Coronary artery (tissue), 2 donors: ENCODE measurements around the gene CHRM3.

Experiments
- DNase-seq: peaks from one replicate; pipeline ENCODE4 v3.0.0-alpha.2; 2017; ENCODE audit warnings: low spot score
- H3K27ac ChIP-seq, 2 donors: fragments of 200-600 bp; sonication (generic); one replicate each; pipeline ENCODE4 v1.5.1; 2016 to 2019
- H3K4me3 ChIP-seq: fragments of 200-600 bp; sonication (generic); 2 replicates; pipeline ENCODE4 v1.5.1; 2016; ENCODE audit warnings: mild to moderate bottlenecking, moderate library complexity
- TF ChIP-seq, protein P1 (sequence below): fragments of 200-600 bp; sonication (generic); IDR thresholded peaks from one replicate; pipeline ENCODE4 v1.5.1; 2019; ENCODE audit warnings: antibody characterized with exemption

Gene CHRM3

DNA sequence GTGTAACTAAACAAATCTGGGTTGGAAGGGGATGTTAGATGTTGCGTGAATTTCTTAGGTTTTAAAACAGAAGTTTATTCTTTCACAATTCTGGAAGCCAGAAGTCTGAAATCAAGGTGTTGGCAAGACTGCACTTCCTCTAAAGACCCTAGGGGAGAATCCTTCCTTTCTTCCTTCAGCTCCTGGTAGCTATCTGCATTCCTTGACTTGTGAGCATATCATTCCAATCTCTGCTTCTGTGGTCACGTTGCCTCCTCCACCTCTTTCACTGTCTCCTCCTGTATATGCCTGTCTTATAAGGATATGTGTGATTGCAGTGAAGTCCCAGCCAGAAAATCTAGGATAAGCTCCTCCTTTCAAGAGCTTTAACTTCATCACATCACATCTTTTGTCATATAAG is 7.7 kb downstream of the CHRM3 start:
- no peak overlapping the region for H3K4me3 ChIP-seq
- DNase-seq: no peak

DNA sequence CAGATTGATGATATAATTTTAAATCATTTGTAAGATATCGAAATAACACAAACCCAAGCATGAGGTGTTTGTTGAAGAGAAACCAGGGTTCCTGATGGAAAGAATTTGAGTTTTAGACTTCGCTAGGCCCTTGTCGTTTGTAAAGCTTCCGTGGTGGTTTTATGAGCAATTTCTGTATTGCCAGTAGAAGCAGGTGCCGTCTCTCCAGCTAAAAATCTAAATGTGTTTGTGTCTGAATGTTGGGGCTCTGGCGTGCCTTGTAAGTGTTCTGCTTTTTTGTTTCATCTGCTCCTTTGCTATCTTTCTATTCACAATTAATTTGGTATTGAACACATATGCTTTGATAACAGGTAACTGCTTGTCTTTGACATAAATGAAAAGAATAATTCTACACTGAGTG is 27.5 kb downstream of the CHRM3 start:
- Histone ChIP-seq H3K27ac (no peak overlapping the region), H3K4me3 (no peak overlapping the region)
- no peak for DNase-seq
- TF ChIP-seq, protein P1, sequence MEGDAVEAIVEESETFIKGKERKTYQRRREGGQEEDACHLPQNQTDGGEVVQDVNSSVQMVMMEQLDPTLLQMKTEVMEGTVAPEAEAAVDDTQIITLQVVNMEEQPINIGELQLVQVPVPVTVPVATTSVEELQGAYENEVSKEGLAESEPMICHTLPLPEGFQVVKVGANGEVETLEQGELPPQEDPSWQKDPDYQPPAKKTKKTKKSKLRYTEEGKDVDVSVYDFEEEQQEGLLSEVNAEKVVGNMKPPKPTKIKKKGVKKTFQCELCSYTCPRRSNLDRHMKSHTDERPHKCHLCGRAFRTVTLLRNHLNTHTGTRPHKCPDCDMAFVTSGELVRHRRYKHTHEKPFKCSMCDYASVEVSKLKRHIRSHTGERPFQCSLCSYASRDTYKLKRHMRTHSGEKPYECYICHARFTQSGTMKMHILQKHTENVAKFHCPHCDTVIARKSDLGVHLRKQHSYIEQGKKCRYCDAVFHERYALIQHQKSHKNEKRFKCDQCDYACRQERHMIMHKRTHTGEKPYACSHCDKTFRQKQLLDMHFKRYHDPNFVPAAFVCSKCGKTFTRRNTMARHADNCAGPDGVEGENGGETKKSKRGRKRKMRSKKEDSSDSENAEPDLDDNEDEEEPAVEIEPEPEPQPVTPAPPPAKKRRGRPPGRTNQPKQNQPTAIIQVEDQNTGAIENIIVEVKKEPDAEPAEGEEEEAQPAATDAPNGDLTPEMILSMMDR: no peak

More for the DNA sequence above, 7.7 kb downstream of the CHRM3 start:
- TF ChIP-seq, protein P1: no peak
- H3K27ac ChIP-seq: no peak overlapping the region

DNA sequence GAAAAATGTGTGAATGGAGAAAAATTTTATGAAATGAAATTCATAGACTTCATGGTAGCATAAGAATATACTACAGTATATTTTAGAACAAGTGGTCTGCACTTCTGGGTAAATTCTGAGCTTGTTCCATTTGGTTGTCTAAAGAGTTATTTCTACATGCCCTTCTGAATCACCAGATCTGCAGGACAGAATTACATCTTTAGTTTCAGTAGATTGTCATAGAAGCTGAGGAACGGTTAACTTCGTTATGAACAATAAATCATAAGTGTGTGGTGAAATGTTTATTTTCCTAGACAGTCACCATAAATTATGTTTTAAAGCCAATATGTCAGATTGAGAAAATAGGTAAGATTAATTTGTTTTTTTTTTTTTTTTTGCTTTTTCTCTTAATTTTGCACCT is 30.9 kb downstream of the CHRM3 start:
- TF ChIP-seq, protein P1: no peak
- H3K27ac ChIP-seq: no peak overlapping the region
- H3K4me3 ChIP-seq: no peak overlapping the region
- no peak for DNase-seq

DNA sequence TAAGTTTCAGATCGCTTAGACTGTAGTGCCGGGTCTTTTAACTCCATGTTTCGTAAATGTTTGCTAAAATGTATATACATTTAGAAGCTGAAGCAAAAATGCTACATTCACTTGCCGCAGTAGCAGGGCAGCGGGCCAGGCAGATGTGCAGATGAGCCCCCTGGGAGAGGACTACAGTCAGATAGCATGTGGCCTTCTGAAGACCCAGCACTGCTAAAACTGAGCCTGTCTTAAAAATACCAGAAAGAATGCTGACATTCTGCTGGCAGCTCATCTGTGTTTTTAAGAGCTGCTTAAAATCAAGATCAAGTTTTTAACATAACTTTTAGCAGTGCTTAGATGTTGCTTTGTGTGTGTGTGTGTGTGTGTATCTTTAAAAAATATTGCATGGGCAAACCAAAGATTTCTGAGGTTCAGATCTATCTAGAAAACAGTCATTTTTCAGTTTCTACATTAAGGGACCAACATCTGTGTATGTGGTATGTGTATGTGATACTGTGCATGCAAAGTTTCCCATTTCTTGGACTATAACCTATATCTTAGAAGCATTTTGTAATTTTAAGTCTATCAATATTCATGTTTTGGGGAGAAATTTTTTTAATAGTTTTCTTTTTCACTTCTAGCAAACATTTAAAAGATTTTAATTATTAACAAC is 31.7 kb downstream of the CHRM3 start:
- no peak for DNase-seq
- TF ChIP-seq, protein P1: no peak
- Histone ChIP-seq H3K4me3 (no peak overlapping the region), H3K27ac (no peak overlapping the region)

DNA sequence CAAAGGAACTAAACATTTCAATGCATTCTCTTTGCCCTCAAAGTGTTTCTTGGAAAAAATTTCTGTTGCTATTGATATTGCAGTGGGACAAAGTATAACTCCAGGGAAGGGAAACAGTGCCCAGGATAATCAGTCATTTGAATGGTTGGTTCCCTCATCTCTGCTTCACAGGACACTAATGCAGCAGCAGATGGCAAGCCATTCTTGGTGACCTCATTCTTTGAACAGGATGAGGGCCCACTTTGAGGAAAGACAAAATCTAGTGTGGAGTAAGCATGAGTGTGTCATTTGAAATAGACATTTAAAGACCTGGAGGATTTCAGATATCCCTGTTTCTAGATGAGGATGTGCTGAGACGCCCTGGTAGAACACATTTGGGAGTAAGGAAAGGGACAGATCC is 32.3 kb downstream of the CHRM3 start:
- TF ChIP-seq, protein P1: no peak

DNA sequence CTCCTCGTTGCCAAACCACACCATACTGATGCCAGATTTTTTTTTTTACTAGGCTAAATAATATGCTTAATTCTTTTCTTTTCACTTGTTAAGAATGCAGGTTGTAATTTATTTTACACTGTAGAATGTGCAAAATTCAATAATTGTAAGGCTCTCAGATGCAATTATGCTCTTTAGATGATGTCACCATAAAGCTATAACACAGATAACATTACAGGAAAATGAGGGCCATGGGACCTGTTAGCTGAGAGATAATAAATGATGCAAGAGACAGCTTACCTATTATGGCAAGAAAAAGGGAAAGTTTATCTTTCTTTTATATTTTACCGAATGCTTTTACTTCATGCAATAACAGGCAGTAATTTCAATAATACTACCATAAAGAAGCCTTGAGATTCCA is 35.4 kb downstream of the CHRM3 start:
- TF ChIP-seq, protein P1: no peak
- Histone ChIP-seq H3K27ac (no peak overlapping the region), H3K4me3 (no peak overlapping the region)
- no peak for DNase-seq

More for the DNA sequence above, 32.3 kb downstream of the CHRM3 start:
- Histone ChIP-seq H3K4me3 (no peak overlapping the region), H3K27ac (no peak overlapping the region)
- DNase-seq: no peak

DNA sequence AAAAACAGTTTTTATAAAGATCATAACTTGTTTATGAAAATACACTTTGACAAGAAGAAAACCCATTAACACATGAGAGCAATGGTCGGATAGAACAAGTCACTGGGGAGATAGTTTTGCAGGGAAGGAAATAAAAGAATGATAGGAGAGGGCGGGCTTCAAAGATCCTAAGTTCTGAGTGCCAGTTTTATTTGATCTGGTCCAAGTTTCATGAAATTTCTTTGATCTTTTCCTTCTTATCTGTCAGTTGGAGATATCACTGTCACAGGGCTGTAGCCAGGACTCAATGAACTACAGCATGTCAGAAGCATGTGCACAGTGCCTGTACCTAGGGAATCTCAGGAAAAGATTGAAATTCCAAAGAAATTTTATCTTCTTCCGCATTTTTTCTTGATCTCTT is 36.5 kb downstream of the CHRM3 start:
- no peak for DNase-seq
- H3K4me3 ChIP-seq: no peak overlapping the region
- H3K27ac ChIP-seq: no peak overlapping the region
- TF ChIP-seq, protein P1: no peak
